NCI-H1694 treated with DMSO at 0.1 percent for 48 hours (cell line): ENCODE data around the gene CPD.

Experiments
- DNase-seq: peaks from one replicate; lab custom pipeline; 2025; lab: John Stamatoyannopoulos, UW

Gene CPD

GRCh38 chr17:30505868-30506417 lies 127.2 kb downstream of the CPD start:
- no peak for DNase-seq

- DNase-seq = no peak
Observed at GRCh38 chr17:30506481-30506880, 127.8 kb downstream of the CPD start.

GRCh38 chr17:30513346-30513745 lies 134.6 kb downstream of the CPD start:
- no peak for DNase-seq

- DNase-seq = no peak
Observed at GRCh38 chr17:30514895-30515596, 136.3 kb downstream of the CPD start.

- no peak for DNase-seq
Observed at GRCh38 chr17:30517786-30518185, 139.1 kb downstream of the CPD start.

GRCh38 chr17:30519166-30519565 lies 140.4 kb downstream of the CPD start:
- DNase-seq = no peak
